ENCODE results near the gene ACBD6. TPM values are rescaled to one million over a fixed set of nuclear protein-coding genes. Genes with fewer than 3 reads are reported as not detected.

Gene ACBD6
- total RNA-seq, 3 donors from 2014 or later = 42.6 to 50.1 (median 48.8) TPM

- H3K27me3 ChIP-seq = no peaks in the 10 kb centered on the region
- intact Hi-C loops (cut with DNase I; ENCODE audit: low total_unique reads) = no loop called here
- H3K4me1 ChIP-seq = no peaks in the 10 kb centered on the region
- H3K4me3 ChIP-seq = no peak overlapping the region
- no peak overlapping the region for H3K27ac ChIP-seq
- H3K9me3 ChIP-seq = no peaks in the 10 kb centered on the region
- DNase-seq (ENCODE audit: low spot score in 2 of 2) = no peak
- no peaks in the 10 kb centered on the region for H3K36me3 ChIP-seq
- no peak for TF ChIP-seq POLR2A (IDR thresholded peaks at IDR 0.05)
Measured at GRCh38 chr1:180435566-180435965, 66.8 kb downstream of the ACBD6 start.

DNA sequence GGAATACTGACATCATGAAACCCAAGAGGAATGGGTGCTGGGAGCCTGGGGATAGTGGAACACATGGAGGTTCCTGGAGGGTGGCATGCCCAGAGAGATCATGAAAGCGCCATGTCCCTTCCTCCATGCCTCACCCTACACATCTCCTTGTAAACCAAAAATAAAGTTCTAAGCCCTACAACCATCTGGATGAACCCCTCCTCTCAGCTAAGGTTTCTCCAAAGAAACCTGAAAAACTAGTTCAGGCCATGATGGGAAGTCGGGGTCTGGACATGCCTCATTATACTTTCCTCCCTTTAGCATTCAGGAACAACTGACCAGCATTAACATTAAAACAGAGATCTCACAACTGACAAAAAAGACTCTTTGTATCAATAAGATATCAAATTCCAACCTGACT lies 68.5 kb downstream of the ACBD6 start:
- intact Hi-C loops (cut with DNase I; ENCODE audit: low total_unique reads) = no loop called here
- no peaks in the 10 kb centered on the region for H3K9me3 ChIP-seq
- H3K4me1 ChIP-seq = no peaks in the 10 kb centered on the region
- no peak for DNase-seq (ENCODE audit: low spot score in 2 of 2)
- TF ChIP-seq POLR2AphosphoS5 (IDR thresholded peaks at IDR 0.05) (no peak), CTCF (IDR thresholded peaks at IDR 0.05) (no peak), POLR2A (IDR thresholded peaks at IDR 0.05) (no peak)
- no peaks in the 10 kb centered on the region for H3K36me3 ChIP-seq
- H3K4me3 ChIP-seq = no peak overlapping the region
- no peaks in the 10 kb centered on the region for H3K27me3 ChIP-seq
- no peak overlapping the region for H3K27ac ChIP-seq

GRCh38 chr1:180431683-180432082 lies 70.7 kb downstream of the ACBD6 start:
- Histone ChIP-seq H3K4me3 (no peak overlapping the region), H3K9me3 (no peaks in the 10 kb centered on the region), H3K27me3 (no peaks in the 10 kb centered on the region), H3K36me3 (no peaks in the 10 kb centered on the region), H3K27ac (no peak overlapping the region), H3K4me1 (no peaks in the 10 kb centered on the region)
- TF ChIP-seq CTCF (IDR thresholded peaks at IDR 0.05) = no peak
- TF ChIP-seq POLR2A (IDR thresholded peaks at IDR 0.05) = no peak
- no peak for TF ChIP-seq POLR2AphosphoS5 (IDR thresholded peaks at IDR 0.05)
- DNase-seq (ENCODE audit: low spot score in 2 of 2) = no peak
- intact Hi-C loops (cut with DNase I; ENCODE audit: low total_unique reads) = no loop called here

DNA sequence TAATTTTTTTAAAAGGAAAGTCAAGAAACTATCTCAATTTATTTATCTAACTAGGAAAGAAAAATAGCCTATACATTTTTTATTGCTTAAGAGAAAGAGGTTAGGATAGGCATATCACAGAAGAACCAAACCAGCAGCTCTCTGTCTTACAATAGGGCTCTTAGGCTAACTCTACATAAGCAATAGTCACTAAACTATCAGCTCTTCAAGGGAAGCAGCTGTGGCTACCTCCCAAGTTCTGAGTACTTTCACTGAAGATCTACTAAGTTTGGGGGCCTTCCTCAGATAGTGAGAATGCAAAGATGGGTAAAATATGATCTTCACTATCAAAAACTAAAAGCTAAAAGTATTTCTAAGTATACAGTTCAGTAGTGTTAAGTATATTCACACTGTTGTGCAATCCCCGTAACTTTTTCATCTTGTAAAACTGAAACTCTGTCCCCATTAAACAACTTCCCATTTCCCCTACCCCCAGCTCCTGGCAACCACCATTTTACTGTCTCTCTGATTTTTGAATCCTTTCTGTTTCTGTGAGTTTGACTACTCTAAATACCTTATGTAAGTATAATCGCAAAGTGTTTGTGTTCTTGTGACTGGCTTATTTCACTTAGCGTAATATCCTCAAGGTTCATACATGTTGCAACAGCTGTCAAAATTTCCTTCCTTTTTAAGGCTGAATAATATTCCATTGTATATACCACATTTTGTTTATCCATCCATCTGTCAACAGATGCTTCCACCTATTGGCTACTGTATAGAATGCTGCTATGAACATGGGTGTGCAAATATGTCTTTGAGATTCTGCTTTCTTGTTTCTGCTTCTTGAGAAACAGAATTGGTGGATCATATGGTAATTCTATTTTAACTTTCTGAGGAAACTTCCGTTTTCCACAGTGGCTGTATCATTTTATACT lies 73.3 kb downstream of the ACBD6 start:
- H3K27ac ChIP-seq = no peak overlapping the region
- no peak overlapping the region for H3K4me3 ChIP-seq
- intact Hi-C loops (cut with DNase I; ENCODE audit: low total_unique reads) = no loop called here
- TF ChIP-seq POLR2A (IDR thresholded peaks at IDR 0.05) = no peak
- no peak for TF ChIP-seq CTCF (IDR thresholded peaks at IDR 0.05)
- no peak for TF ChIP-seq POLR2AphosphoS5 (IDR thresholded peaks at IDR 0.05)
- H3K4me1 ChIP-seq = no peaks in the 10 kb centered on the region
- no peak for DNase-seq (ENCODE audit: low spot score in 2 of 2)
- H3K27me3 ChIP-seq = no peaks in the 10 kb centered on the region
- H3K36me3 ChIP-seq = no peaks in the 10 kb centered on the region
- H3K9me3 ChIP-seq = no peaks in the 10 kb centered on the region

- TF ChIP-seq CTCF (IDR thresholded peaks at IDR 0.05) (no peak), POLR2A (IDR thresholded peaks at IDR 0.05) (no peak), POLR2AphosphoS5 (IDR thresholded peaks at IDR 0.05) (no peak)
- H3K9me3 ChIP-seq = no peaks in the 10 kb centered on the region
- intact Hi-C loops (cut with DNase I; ENCODE audit: low total_unique reads) = no loop called here
- DNase-seq (ENCODE audit: low spot score in 2 of 2) = no peak
- no peak overlapping the region for H3K4me3 ChIP-seq
- no peak overlapping the region for H3K27ac ChIP-seq
- no peaks in the 10 kb centered on the region for H3K4me1 ChIP-seq
- H3K36me3 ChIP-seq = no peaks in the 10 kb centered on the region
- H3K27me3 ChIP-seq = no peaks in the 10 kb centered on the region
Measured at GRCh38 chr1:180425952-180426351, 76.4 kb downstream of the ACBD6 start.

Data from breast epithelium (tissue), 4 donors.